Trophoblast cell (in vitro differentiated cells and primary cell): Measurements from ENCODE around the gene XNDC1N.
A peak's percentile ranks its signal among the peaks of the same experiment; 100 is the strongest.
"Not testable (repeated sequence)": the region's sequence is repeated elsewhere in the genome, so short reads cannot be mapped to it uniquely, and the experiment has no call there.

ENCODE experiments used
- DNase-seq, 2 donors: peaks; one replicate each; pipeline ENCODE4 v3.0.0-alpha.2; 2016
- H2AFZ ChIP-seq: 2 replicates; pipeline ENCODE4 v1.6.1; 2013; ENCODE audit warnings: low read length, moderate library complexity, mild to moderate bottlenecking; ENCODE audit not compliant: insufficient read depth, poor library complexity
- H2AK5ac ChIP-seq: 2 replicates; pipeline ENCODE4 v1.6.1; 2013; ENCODE audit warnings: mild to moderate bottlenecking, low read length
- H2BK120ac ChIP-seq: 2 replicates; pipeline ENCODE4 v1.6.1; 2013; ENCODE audit warnings: low read length, mild to moderate bottlenecking, moderate library complexity; ENCODE audit not compliant: insufficient read depth, poor library complexity
- H2BK12ac ChIP-seq: 2 replicates; pipeline ENCODE4 v1.6.1; 2013; ENCODE audit warnings: mild to moderate bottlenecking, low read length, moderate library complexity
- H2BK5ac ChIP-seq: 2 replicates; pipeline ENCODE4 v1.6.1; 2013; ENCODE audit warnings: low read length, low read depth, moderate library complexity, mild to moderate bottlenecking; ENCODE audit not compliant: poor library complexity
- H3K14ac ChIP-seq: 2 replicates; pipeline ENCODE4 v1.6.1; 2013; ENCODE audit warnings: mild to moderate bottlenecking, low read length
- H3K18ac ChIP-seq: 2 replicates; pipeline ENCODE4 v1.6.1; 2013; ENCODE audit warnings: mild to moderate bottlenecking, low read length
- H3K23ac ChIP-seq: 2 replicates; pipeline ENCODE4 v1.6.1; 2013; ENCODE audit warnings: low read length
- H3K27ac ChIP-seq: 2 replicates; pipeline ENCODE4 v1.5.1; 2013; ENCODE audit warnings: low read depth, mild to moderate bottlenecking, inconsistent platforms, low read length, moderate library complexity
- H3K27me3 ChIP-seq: 2 replicates; pipeline ENCODE4 v1.6.1; 2013; ENCODE audit warnings: inconsistent platforms, mild to moderate bottlenecking, low read length, moderate library complexity; ENCODE audit not compliant: insufficient read depth
- H3K36me3 ChIP-seq, 2 experiments: 1 replicate in 1 of 2; 2 replicates in 1 of 2; pipeline ENCODE4 v1.6.1; 2013; ENCODE audit warnings: low read length in 2 of 2, mild to moderate bottlenecking in 2 of 2, moderate library complexity in 1 of 2; ENCODE audit not compliant: insufficient read depth in 2 of 2, control insufficient read depth in 1 of 2
- H3K4ac ChIP-seq: 2 replicates; pipeline ENCODE4 v1.6.1; 2013; ENCODE audit warnings: low read depth, mild to moderate bottlenecking, low read length, moderate library complexity
- H3K4me1 ChIP-seq, 2 experiments: 1 replicate in 1 of 2; 2 replicates in 1 of 2; pipeline ENCODE4 v1.6.1; 2013; ENCODE audit warnings: low read length in 2 of 2, mild to moderate bottlenecking in 2 of 2, moderate library complexity in 1 of 2; ENCODE audit not compliant: insufficient read depth in 2 of 2, control insufficient read depth in 1 of 2
- H3K4me2 ChIP-seq: 2 replicates; pipeline ENCODE4 v1.6.1; 2013; ENCODE audit warnings: inconsistent platforms, mild to moderate bottlenecking, low read length, moderate library complexity
- H3K4me3 ChIP-seq: 2 replicates; pipeline ENCODE4 v1.5.1; 2013; ENCODE audit warnings: mild to moderate bottlenecking, low read depth, low read length, inconsistent platforms
- H3K79me1 ChIP-seq: one replicate; pipeline ENCODE4 v1.6.1; 2013; ENCODE audit warnings: low read length
- H3K79me2 ChIP-seq: 2 replicates; pipeline ENCODE4 v1.6.1; 2013; ENCODE audit warnings: low read length, mild to moderate bottlenecking; ENCODE audit not compliant: control insufficient read depth, insufficient read depth, poor library complexity
- H3K9ac ChIP-seq: 2 replicates; pipeline ENCODE4 v1.6.1; 2013; ENCODE audit warnings: mild to moderate bottlenecking, low read length
- H3K9me3 ChIP-seq: 2 replicates; pipeline ENCODE4 v1.6.1; 2013; ENCODE audit warnings: low read depth, mild to moderate bottlenecking, control low read depth, inconsistent platforms, low read length; ENCODE audit not compliant: insufficient read depth
- H4K12ac ChIP-seq: 2 replicates; pipeline ENCODE4 v1.6.1; 2013; ENCODE audit warnings: low read depth, mild to moderate bottlenecking, low read length, moderate library complexity
- H4K8ac ChIP-seq: 2 replicates; pipeline ENCODE4 v1.6.1; 2013; ENCODE audit warnings: low read depth, mild to moderate bottlenecking, low read length, moderate library complexity
- H4K91ac ChIP-seq: one replicate; pipeline ENCODE4 v1.6.1; 2013; ENCODE audit warnings: low read depth, mild to moderate bottlenecking, low read length, moderate library complexity
- WGBS: extraction: QIAGEN DNeasy Blood & Tissue Kit; methylation state at CpG from one replicate; pipeline ENCODE4 v1.1.7; 2013; ENCODE audit warnings: missing lambda C conversion rate; ENCODE audit not compliant: insufficient read length, insufficient coverage; ENCODE audit errors: extremely low coverage; 5-methylcytosine and 5-hydroxymethylcytosine counted together

Gene XNDC1N

GRCh38 chr11:71911321-71911985 lies 16.9 kb downstream of the XNDC1N start:
- not testable (repeated sequence) for H2BK12ac ChIP-seq, H3K27me3 ChIP-seq, H2BK5ac ChIP-seq, H3K9me3 ChIP-seq, H3K36me3 ChIP-seq, H3K14ac ChIP-seq, H3K23ac ChIP-seq, H3K27ac ChIP-seq, H2BK120ac ChIP-seq, H4K8ac ChIP-seq, H2AFZ ChIP-seq, H3K79me2 ChIP-seq, H3K4me2 ChIP-seq, H4K91ac ChIP-seq, H3K4ac ChIP-seq, H3K9ac ChIP-seq, H3K4me3 ChIP-seq, H3K79me1 ChIP-seq, H2AK5ac ChIP-seq, H3K18ac ChIP-seq, H4K12ac ChIP-seq
- peaks cover 13 to 14% of the 10 kb centered on the region in 2 experiments for H3K4me1 ChIP-seq
- peak in 1 of 2 donors; percentile 36 for DNase-seq
- no CpG with 5 or more reads among the region's 10 CpGs for WGBS

GRCh38 chr11:71910775-71911174 lies 17.6 kb downstream of the XNDC1N start:
- no CpG with 5 or more reads among the region's 5 CpGs for WGBS

GRCh38 chr11:71908218-71908617 lies 20.2 kb downstream of the XNDC1N start:
- no peak overlapping the region for H3K9ac ChIP-seq
- peaks cover 13 to 14% of the 10 kb centered on the region in 2 experiments for H3K4me1 ChIP-seq
- DNase-seq, result no peak
- no peak overlapping the region for H3K4me2 ChIP-seq
- H2AFZ ChIP-seq, result no peak overlapping the region
- no peak overlapping the region for H4K8ac ChIP-seq
- H3K14ac ChIP-seq, result no peak overlapping the region
- no peak overlapping the region for H2AK5ac ChIP-seq
- no peak overlapping the region for H3K4ac ChIP-seq
- H3K18ac ChIP-seq, result no peak overlapping the region
- H2BK12ac ChIP-seq, result no peak overlapping the region
- no peaks in the 10 kb centered on the region for H3K9me3 ChIP-seq
- H2BK5ac ChIP-seq, result no peak overlapping the region
- no peak overlapping the region for H4K91ac ChIP-seq
- H3K36me3 ChIP-seq, result peaks cover 2 to 3% of the 10 kb centered on the region in 2 experiments
- H3K4me3 ChIP-seq, result no peak overlapping the region
- WGBS, result no CpG with 5 or more reads among the region's 9 CpGs
- no peaks in the 10 kb centered on the region for H3K79me2 ChIP-seq
- no peak overlapping the region for H3K27ac ChIP-seq
- H4K12ac ChIP-seq, result no peak overlapping the region
- H3K27me3 ChIP-seq, result no peaks in the 10 kb centered on the region
- H2BK120ac ChIP-seq, result no peak overlapping the region
- no peak overlapping the region for H3K23ac ChIP-seq
- H3K79me1 ChIP-seq, result no peaks in the 10 kb centered on the region

More at GRCh38 chr11:71910775-71911174, 17.6 kb downstream of the XNDC1N start:
- H3K4me3 ChIP-seq, H3K14ac ChIP-seq, H2BK120ac ChIP-seq, H3K79me1 ChIP-seq, H3K4me2 ChIP-seq, H3K27ac ChIP-seq, H2AFZ ChIP-seq, H3K79me2 ChIP-seq, H4K8ac ChIP-seq, H4K91ac ChIP-seq, H3K27me3 ChIP-seq, H3K9ac ChIP-seq, H3K9me3 ChIP-seq, H3K4ac ChIP-seq, H4K12ac ChIP-seq, H3K23ac ChIP-seq, H3K36me3 ChIP-seq, H2BK5ac ChIP-seq, H2BK12ac ChIP-seq, H2AK5ac ChIP-seq: not testable (repeated sequence)
- DNase-seq, result peak; percentile 55 to 78
- H3K18ac ChIP-seq, result peak overlapping the region; percentile 40
- peaks cover 13 to 14% of the 10 kb centered on the region in 2 experiments for H3K4me1 ChIP-seq

- not testable (repeated sequence) for H3K27me3 ChIP-seq, H3K79me1 ChIP-seq
- no CpG with 5 or more reads among the region's 14 CpGs for WGBS
These were observed 27.3 kb downstream of the XNDC1N start for GRCh38 chr11:71901137-71901536.

More at GRCh38 chr11:71901137-71901536, 27.3 kb downstream of the XNDC1N start:
- not testable (repeated sequence) for H2AFZ ChIP-seq, H3K14ac ChIP-seq, H4K8ac ChIP-seq, DNase-seq, H4K91ac ChIP-seq, H3K4me1 ChIP-seq, H3K9me3 ChIP-seq, H2BK12ac ChIP-seq, H3K27ac ChIP-seq, H2BK5ac ChIP-seq, H3K9ac ChIP-seq, H3K4ac ChIP-seq, H3K36me3 ChIP-seq, H3K18ac ChIP-seq, H3K79me2 ChIP-seq, H3K23ac ChIP-seq, H4K12ac ChIP-seq, H3K4me3 ChIP-seq, H2AK5ac ChIP-seq, H2BK120ac ChIP-seq, H3K4me2 ChIP-seq
